Neural progenitor cell (in vitro differentiated cells): ENCODE data around the gene HSF2. TPM values are rescaled to one million over a fixed set of nuclear protein-coding genes. Genes with fewer than 3 reads are reported as not detected.

Experiments used
- DNase-seq: peaks from one replicate; pipeline ENCODE4 v3.0.0-alpha.2; 2016; ENCODE audit warnings: low spot score
- H2AFZ ChIP-seq: fragments of 200-600 bp; sonication (generic); replicated peaks from 2 replicates; pipeline ENCODE4 v1.6.1; 2016; ENCODE audit warnings: antibody characterized with exemption
- H3F3A ChIP-seq: fragments of 200-600 bp; sonication (generic); 2 replicates; pipeline ENCODE4 v1.6.1; 2016; ENCODE audit warnings: antibody characterized with exemption, low read depth
- H3K27ac ChIP-seq: fragments of 200-600 bp; sonication (generic); 2 replicates; pipeline ENCODE4 v1.5.1; 2016; ENCODE audit warnings: mild to moderate bottlenecking
- H3K27me3 ChIP-seq: fragments of 200-600 bp; sonication (generic); 2 replicates; pipeline ENCODE4 v1.6.1; 2016; ENCODE audit warnings: mild to moderate bottlenecking, moderate library complexity
- H3K36me3 ChIP-seq: fragments of 200-600 bp; sonication (generic); 2 replicates; pipeline ENCODE4 v1.5.1; 2016
- H3K4me1 ChIP-seq: fragments of 200-600 bp; sonication (generic); 2 replicates; pipeline ENCODE4 v1.6.1; 2016; ENCODE audit warnings: mixed run types
- H3K4me2 ChIP-seq: fragments of 200-600 bp; sonication (generic); 2 replicates; pipeline ENCODE4 v1.6.1; 2016
- H3K4me3 ChIP-seq: fragments of 200-600 bp; sonication (generic); 2 replicates; pipeline ENCODE4 v1.5.1; 2016
- H3K79me2 ChIP-seq: fragments of 200-600 bp; sonication (generic); 2 replicates; pipeline ENCODE4 v1.6.1; 2016; ENCODE audit warnings: low read depth
- H3K9ac ChIP-seq: fragments of 200-600 bp; sonication (generic); 2 replicates; pipeline ENCODE4 v1.6.1; 2016
- H3K9me3 ChIP-seq: fragments of 200-600 bp; sonication (generic); 2 replicates; pipeline ENCODE4 v1.5.1; 2016; ENCODE audit warnings: low read depth
- H4K20me1 ChIP-seq: fragments of 200-600 bp; sonication (generic); 2 replicates; pipeline ENCODE4 v1.6.1; 2016; ENCODE audit warnings: low read depth
- H3K27ac Mint-ChIP-seq: 3 replicates; pipeline ENCODE4 v1.8.0; 2021; ENCODE audit warnings: mixed read lengths
- H3K27me3 Mint-ChIP-seq: 2 replicates; pipeline ENCODE4 v1.8.0; 2022; ENCODE audit warnings: low read depth, mild to moderate bottlenecking, inconsistent platforms, moderate library complexity, mixed read lengths; ENCODE audit not compliant: insufficient read depth
- H3K36me3 Mint-ChIP-seq: 3 replicates; pipeline ENCODE4 v1.8.0; 2021; ENCODE audit warnings: mixed read lengths
- H3K4me1 Mint-ChIP-seq: 3 replicates; pipeline ENCODE4 v1.8.0; 2021; ENCODE audit warnings: mixed read lengths
- H3K4me3 Mint-ChIP-seq: 3 replicates; pipeline ENCODE4 v1.8.0; 2021; ENCODE audit warnings: mild to moderate bottlenecking, moderate library complexity, mixed read lengths
- H3K9me3 Mint-ChIP-seq: 3 replicates; pipeline ENCODE4 v1.8.0; 2020; ENCODE audit warnings: mixed read lengths
- CTCF ChIP-seq: fragments of 200-600 bp; sonication (generic); IDR thresholded peaks from 2 replicates; pipeline ENCODE4 v1.5.1; 2017; ENCODE audit warnings: antibody characterized with exemption, mild to moderate bottlenecking
- EZH2 ChIP-seq: fragments of 200-600 bp; sonication (generic); IDR thresholded peaks from 2 replicates; pipeline ENCODE4 v1.6.1; 2017; ENCODE audit warnings: antibody characterized with exemption, mild to moderate bottlenecking, moderate library complexity
- EZH2phosphoT487 ChIP-seq: fragments of 200-600 bp; sonication (generic); IDR thresholded peaks from 2 replicates; pipeline ENCODE4 v1.6.1; 2017; ENCODE audit warnings: antibody characterized with exemption
- total RNA-seq: library from RNA; depleted of rRNA; stranded (reverse); fragments of >200 nt; gene quantifications from 2 replicates; pipeline ENCODE4 v1.2.3, GENCODE V29; 2015; ENCODE audit warnings: low replicate concordance

HSF2 gene
- total RNA-seq, 1 donor from 2014 or later, result 135 TPM

- Histone ChIP-seq H3K4me2 (peak overlapping the region; percentile 62), H3K9me3 (no peaks in the 10 kb centered on the region), H3F3A (peaks cover 23% of the 10 kb centered on the region), H4K20me1 (no peaks in the 10 kb centered on the region), H3K36me3 (no peaks in the 10 kb centered on the region), H3K79me2 (no peaks in the 10 kb centered on the region), H3K9ac (no peak overlapping the region), H3K4me3 (peak overlapping the region; percentile 29), H3K27ac (no peak overlapping the region), H2AFZ (peak overlapping the region; percentile 60), H3K4me1 (peaks cover 25% of the 10 kb centered on the region), H3K27me3 (peaks cover 98% of the 10 kb centered on the region)
- Mint-ChIP-seq H3K4me1 (peaks cover 3% of the 10 kb centered on the region), H3K27ac (peak overlapping the region; percentile 40), H3K9me3 (no peaks in the 10 kb centered on the region), H3K36me3 (no peaks in the 10 kb centered on the region), H3K4me3 (no peak overlapping the region), H3K27me3 (peaks cover 2% of the 10 kb centered on the region)
- peak; percentile 37 for DNase-seq
- TF ChIP-seq EZH2phosphoT487, result no peak
- TF ChIP-seq CTCF, result no peak
- no peak for TF ChIP-seq EZH2
Measured at GRCh38 chr6:122393351-122393896, 6.0 kb upstream of the HSF2 start.

- Histone ChIP-seq H2AFZ (no peak overlapping the region), H3K4me3 (no peak overlapping the region), H3K36me3 (no peaks in the 10 kb centered on the region), H3K27me3 (peaks cover 92% of the 10 kb centered on the region), H3K79me2 (no peaks in the 10 kb centered on the region), H3K9ac (no peak overlapping the region), H4K20me1 (no peaks in the 10 kb centered on the region), H3K27ac (no peak overlapping the region), H3F3A (peaks cover 23% of the 10 kb centered on the region), H3K4me1 (peaks cover 25% of the 10 kb centered on the region), H3K9me3 (no peaks in the 10 kb centered on the region), H3K4me2 (no peak overlapping the region)
- H3K36me3 Mint-ChIP-seq, result no peaks in the 10 kb centered on the region
- no peak overlapping the region for H3K4me3 Mint-ChIP-seq
- TF ChIP-seq EZH2 (no peak), CTCF (no peak), EZH2phosphoT487 (no peak)
- peaks cover 2% of the 10 kb centered on the region for H3K27me3 Mint-ChIP-seq
- no peaks in the 10 kb centered on the region for H3K9me3 Mint-ChIP-seq
- H3K27ac Mint-ChIP-seq, result no peak overlapping the region
- H3K4me1 Mint-ChIP-seq, result peaks cover 4% of the 10 kb centered on the region
- DNase-seq, result no peak
Measured at GRCh38 chr6:122394016-122394415, 5.4 kb upstream of the HSF2 start.

GRCh38 chr6:122399055-122399347, 451 bp upstream of the HSF2 start:
- Mint-ChIP-seq H3K27me3 (peaks cover 2% of the 10 kb centered on the region), H3K9me3 (peaks cover 6% of the 10 kb centered on the region), H3K27ac (no peak overlapping the region), H3K36me3 (peaks cover 18% of the 10 kb centered on the region), H3K4me3 (peak overlapping the region; percentile 99), H3K4me1 (peaks cover 21% of the 10 kb centered on the region)
- Histone ChIP-seq H2AFZ (no peak overlapping the region), H3K36me3 (no peaks in the 10 kb centered on the region), H3K27me3 (peaks cover 43% of the 10 kb centered on the region), H3K9me3 (no peaks in the 10 kb centered on the region), H3K27ac (no peak overlapping the region), H3K9ac (no peak overlapping the region), H3K4me3 (no peak overlapping the region), H4K20me1 (peaks cover 40% of the 10 kb centered on the region), H3F3A (peaks cover 7% of the 10 kb centered on the region), H3K4me2 (peak overlapping the region; percentile 39), H3K79me2 (peaks cover 45% of the 10 kb centered on the region), H3K4me1 (peaks cover 20% of the 10 kb centered on the region)
- DNase-seq, result no peak
- TF ChIP-seq CTCF (no peak), EZH2phosphoT487 (no peak), EZH2 (no peak)
